Endodermal cell (in vitro differentiated cells): ENCODE measurements around the gene HNRNPH1. TPM values are rescaled to one million over a fixed set of nuclear protein-coding genes. Genes with fewer than 3 reads are reported as not detected.

ENCODE experiments used
- DNase-seq: peaks from one replicate; pipeline ENCODE4 v3.0.0-alpha.2; 2017
- H3K27ac ChIP-seq: 2 replicates; pipeline ENCODE4 v1.5.1; 2013; ENCODE audit warnings: mild to moderate bottlenecking, low read depth, low read length, moderate library complexity
- H3K27me3 ChIP-seq: 2 replicates; pipeline ENCODE4 v1.6.1; 2013; ENCODE audit warnings: mild to moderate bottlenecking, low read length, moderate library complexity; ENCODE audit not compliant: insufficient read depth, control insufficient read depth, poor library complexity, severe bottlenecking
- H3K36me3 ChIP-seq: 2 replicates; pipeline ENCODE4 v1.7.0; 2013; ENCODE audit warnings: mild to moderate bottlenecking, low read length, moderate library complexity; ENCODE audit not compliant: control insufficient read depth, insufficient read depth
- H3K4me1 ChIP-seq: one replicate; pipeline ENCODE4 v1.7.0; 2013; ENCODE audit warnings: low read length; ENCODE audit not compliant: control insufficient read depth, insufficient read depth
- H3K4me3 ChIP-seq: 2 replicates; pipeline ENCODE4 v1.5.1; 2013; ENCODE audit warnings: mild to moderate bottlenecking, low read length, moderate library complexity
- H3K9ac ChIP-seq: 2 replicates; pipeline ENCODE4 v1.6.1; 2013; ENCODE audit warnings: mild to moderate bottlenecking, low read length, moderate library complexity; ENCODE audit not compliant: poor library complexity, severe bottlenecking; ENCODE audit errors: extremely low read depth
- H3K9me3 ChIP-seq: 2 replicates; pipeline ENCODE4 v1.6.1; 2013; ENCODE audit warnings: mild to moderate bottlenecking, low read length, moderate library complexity; ENCODE audit not compliant: control insufficient read depth
- H3K27ac Mint-ChIP-seq: 2 replicates; pipeline ENCODE4 v1.8.0; 2020; ENCODE audit warnings: mixed read lengths
- H3K27me3 Mint-ChIP-seq: 2 replicates; pipeline ENCODE4 v1.8.0; 2021; ENCODE audit warnings: mild to moderate bottlenecking, mixed read lengths; ENCODE audit not compliant: insufficient read depth
- H3K36me3 Mint-ChIP-seq: 2 replicates; pipeline ENCODE4 v1.8.0; 2020; ENCODE audit warnings: low read depth, mixed read lengths
- H3K4me1 Mint-ChIP-seq: 2 replicates; pipeline ENCODE4 v1.8.0; 2020; ENCODE audit warnings: mixed read lengths
- H3K4me3 Mint-ChIP-seq: 2 replicates; pipeline ENCODE4 v1.8.0; 2020; ENCODE audit warnings: mild to moderate bottlenecking, moderate library complexity, mixed read lengths
- H3K9me3 Mint-ChIP-seq: 2 replicates; pipeline ENCODE4 v1.8.0; 2020; ENCODE audit warnings: mild to moderate bottlenecking, mixed read lengths
- CTCF ChIP-seq: fragments of 200-600 bp; sonication (generic); conservative IDR thresholded peaks from 2 replicates; pipeline ENCODE4 v1.5.0; 2021; ENCODE audit warnings: antibody characterized with exemption, mild to moderate bottlenecking
- WGBS, 2 experiments: methylation state at CpG; one replicate each; pipeline versions ENCODE4 v1.1.5 to v1.1.7; 2013; ENCODE audit warnings: missing lambda C conversion rate in 2 of 2, mixed read lengths in 1 of 2; ENCODE audit not compliant: insufficient coverage in 1 of 2, insufficient read length in 1 of 2; 5-methylcytosine and 5-hydroxymethylcytosine counted together
- total RNA-seq, 2 donors: library from RNA; stranded (reverse); fragmentation: NEBNext Ultra II Directional in 1 of 2; extraction: Animal tissue kit (Norgen Biotek cat#: 25700) in 1 of 2; gene quantifications; 2 replicates in 1 of 2; 3 replicates in 1 of 2; pipeline ENCODE4 v1.2.1, GENCODE V29; 2021

The HNRNPH1 gene
- total RNA-seq, 2 donors from 2014 or later = 801 to 885 TPM

DNA sequence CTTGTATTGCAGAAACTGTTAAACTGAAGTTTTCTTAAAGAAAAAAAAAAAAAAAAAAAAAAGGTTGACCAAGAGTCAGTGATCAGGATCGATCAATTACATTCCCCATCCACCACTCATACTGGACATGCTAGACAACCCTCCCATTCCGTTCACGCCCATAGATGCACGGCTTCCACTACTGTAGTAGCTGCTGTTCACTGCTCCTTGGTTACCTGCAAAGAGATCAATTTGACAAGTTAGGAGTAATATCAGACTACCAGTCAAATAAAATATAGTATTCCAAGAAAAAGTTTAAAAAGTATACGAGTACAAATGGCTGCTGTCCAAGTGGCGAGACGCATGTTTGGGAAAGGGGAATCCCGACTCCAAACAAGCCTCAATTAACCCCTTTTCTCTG, 8.7 kb downstream of the HNRNPH1 start:
- Histone ChIP-seq H3K4me1 (peaks cover 2% of the 10 kb centered on the region), H3K9ac (no peak overlapping the region), H3K9me3 (no peaks in the 10 kb centered on the region), H3K27me3 (no peaks in the 10 kb centered on the region), H3K27ac (no peak overlapping the region), H3K4me3 (no peak overlapping the region), H3K36me3 (peaks cover 95% of the 10 kb centered on the region)
- H3K4me1 Mint-ChIP-seq = peaks cover 17% of the 10 kb centered on the region
- H3K36me3 Mint-ChIP-seq = peaks cover 88% of the 10 kb centered on the region
- no peak overlapping the region for H3K4me3 Mint-ChIP-seq
- no peak for DNase-seq
- TF ChIP-seq CTCF = no peak
- H3K9me3 Mint-ChIP-seq = no peaks in the 10 kb centered on the region
- H3K27me3 Mint-ChIP-seq = no peaks in the 10 kb centered on the region
- 97 to 99% methylated on average over 7 to 8 of the region's 8 CpGs for WGBS, 2 experiments
- H3K27ac Mint-ChIP-seq = no peak overlapping the region

DNA sequence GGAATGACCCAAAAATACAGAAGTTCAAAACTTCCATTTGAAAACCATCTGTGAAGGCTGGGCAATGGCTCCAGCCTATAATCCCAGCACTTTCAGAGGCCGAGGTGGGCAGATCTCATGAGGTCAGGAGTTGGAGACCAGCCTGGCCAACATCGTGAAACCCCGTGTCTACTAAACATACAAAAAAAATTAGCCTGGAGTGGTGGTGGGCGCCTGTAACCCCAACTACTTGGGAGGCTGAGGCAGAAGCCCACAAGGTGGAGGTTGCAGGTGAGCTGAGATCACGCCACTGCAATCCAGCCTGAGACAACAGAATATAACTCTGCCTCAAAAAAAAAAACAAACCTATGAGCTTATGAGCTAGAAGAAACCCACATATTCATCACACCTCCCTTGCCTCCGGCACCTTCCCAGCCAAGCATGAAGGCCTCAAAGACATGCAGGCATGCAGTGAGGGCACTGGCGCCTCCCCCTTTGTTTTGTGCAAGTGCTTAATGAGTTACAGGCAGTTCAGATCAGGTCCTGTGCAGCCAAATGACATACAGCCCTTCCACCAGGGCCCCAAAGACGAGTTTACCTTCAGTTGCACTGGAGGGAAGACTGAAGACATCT, 9.9 kb downstream of the HNRNPH1 start:
- no peak overlapping the region for H3K4me3 ChIP-seq
- peaks cover 2% of the 10 kb centered on the region for H3K4me1 ChIP-seq
- WGBS, 2 experiments = 90 to 100% methylated on average over 2 to 8 of the region's 8 CpGs
- H3K9me3 ChIP-seq = no peaks in the 10 kb centered on the region
- no peak for TF ChIP-seq CTCF
- Mint-ChIP-seq H3K4me1 (peaks cover 12% of the 10 kb centered on the region), H3K27me3 (no peaks in the 10 kb centered on the region), H3K36me3 (peaks cover 86% of the 10 kb centered on the region), H3K9me3 (no peaks in the 10 kb centered on the region), H3K27ac (peak overlapping the region; percentile 35), H3K4me3 (no peak overlapping the region)
- DNase-seq = peak; percentile 63
- H3K36me3 ChIP-seq = peaks cover 88% of the 10 kb centered on the region
- peak overlapping the region; percentile 55 for H3K27ac ChIP-seq
- no peak overlapping the region for H3K9ac ChIP-seq
- H3K27me3 ChIP-seq = no peaks in the 10 kb centered on the region

DNA sequence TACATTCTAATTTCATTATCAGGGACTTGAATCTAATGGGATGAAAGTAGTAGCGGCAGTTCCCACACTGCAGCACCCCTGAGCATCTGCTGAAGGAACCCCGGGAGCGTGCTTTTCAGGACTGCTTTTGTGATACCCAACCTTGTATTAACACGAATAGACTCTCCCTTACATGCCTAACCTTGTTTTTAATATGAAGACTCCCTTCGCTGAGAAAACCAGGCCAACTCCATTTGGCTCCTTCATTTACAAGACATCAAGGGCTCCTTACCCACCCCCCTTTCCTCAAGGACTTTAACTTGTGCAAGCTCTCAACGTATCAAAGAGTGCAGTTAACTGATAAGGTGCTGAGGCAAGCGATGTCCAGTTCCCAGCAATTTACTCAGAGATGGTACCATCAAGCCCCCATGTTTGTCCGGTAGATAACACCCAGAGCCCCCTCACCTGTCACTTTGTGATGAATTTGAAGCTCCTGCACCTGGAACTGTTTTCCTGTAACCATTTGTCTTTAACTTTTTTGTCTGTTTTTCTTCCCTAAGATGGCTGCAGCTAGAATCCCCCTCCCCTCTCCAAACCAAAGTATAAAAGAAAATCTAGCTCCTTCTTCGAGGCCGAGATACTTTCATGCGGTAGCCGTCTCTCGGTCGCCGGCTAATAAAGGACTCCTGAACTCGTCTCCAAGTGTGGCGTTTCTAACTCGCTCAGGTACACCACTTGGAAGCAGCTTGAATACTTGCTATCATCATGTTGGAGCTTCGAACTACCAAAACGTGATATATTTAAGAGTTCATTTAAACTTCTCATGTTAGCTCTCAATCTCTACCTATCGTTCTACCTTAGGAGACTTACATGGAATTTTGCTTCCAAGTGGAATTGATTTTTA, 10.7 kb downstream of the HNRNPH1 start:
- H3K36me3 ChIP-seq = peaks cover 81% of the 10 kb centered on the region
- Mint-ChIP-seq H3K4me1 (peaks cover 9% of the 10 kb centered on the region), H3K36me3 (peaks cover 79% of the 10 kb centered on the region), H3K4me3 (no peak overlapping the region), H3K9me3 (no peaks in the 10 kb centered on the region), H3K27ac (peak overlapping the region; percentile 57), H3K27me3 (no peaks in the 10 kb centered on the region)
- H3K27ac ChIP-seq = peak overlapping the region; percentile 11
- no peak overlapping the region for H3K4me3 ChIP-seq
- peak; percentile 63 for DNase-seq
- peaks cover 2% of the 10 kb centered on the region for H3K4me1 ChIP-seq
- no peak for TF ChIP-seq CTCF
- H3K9me3 ChIP-seq = no peaks in the 10 kb centered on the region
- no peaks in the 10 kb centered on the region for H3K27me3 ChIP-seq
- no peak overlapping the region for H3K9ac ChIP-seq
- 93 to 97% methylated on average over 19 to 21 of the region's 21 CpGs for WGBS, 2 experiments
